A673 (cell line): ENCODE measurements around the gene NDC1.

ENCODE experiments used
- CTCF ChIP-seq: fragments of 300-800, 200-600 bp; sonication (generic); conservative IDR thresholded peaks from 2 replicates; pipeline ENCODE4 v1.5.1; 2017; ENCODE audit warnings: low read depth, mild to moderate bottlenecking, antibody characterized with exemption, low read length, moderate library complexity, mixed read lengths
- EZH2 ChIP-seq: fragments of 200-600 bp; sonication (generic); IDR thresholded peaks from 2 replicates; pipeline ENCODE4 v1.6.1; 2017; ENCODE audit warnings: borderline replicate concordance, low read depth, mild to moderate bottlenecking, mixed read lengths, antibody characterized with exemption, low read length; ENCODE audit not compliant: poor library complexity, severe bottlenecking

- no peak for TF ChIP-seq CTCF
- no peak for TF ChIP-seq EZH2
Measured at GRCh38 chr1:53734650-53735211, 103.4 kb downstream of the NDC1 start.
